Prostate gland (tissue), 2 donors: ENCODE measurements around the gene TGFBR3.

Experiments
- POLR2A ChIP-seq: fragments of 450-650 bp; IDR thresholded peaks from one replicate; pipeline ENCODE4 v1.6.1; 2016; ENCODE audit warnings: antibody characterized with exemption, mild to moderate bottlenecking
- TF ChIP-seq, protein P1 (sequence below), 4 experiments: fragments of 200-600 bp in 2 of 4; fragments of 450-650 bp in 2 of 4; sonication (generic) in 2 of 4; IDR thresholded peaks; 1 replicate in 3 of 4; 2 replicates in 1 of 4; pipeline ENCODE4 v1.5.1; 2016 to 2019; ENCODE audit warnings: antibody characterized with exemption in 4 of 4, mild to moderate bottlenecking in 2 of 4, moderate library complexity in 2 of 4

DNA sequence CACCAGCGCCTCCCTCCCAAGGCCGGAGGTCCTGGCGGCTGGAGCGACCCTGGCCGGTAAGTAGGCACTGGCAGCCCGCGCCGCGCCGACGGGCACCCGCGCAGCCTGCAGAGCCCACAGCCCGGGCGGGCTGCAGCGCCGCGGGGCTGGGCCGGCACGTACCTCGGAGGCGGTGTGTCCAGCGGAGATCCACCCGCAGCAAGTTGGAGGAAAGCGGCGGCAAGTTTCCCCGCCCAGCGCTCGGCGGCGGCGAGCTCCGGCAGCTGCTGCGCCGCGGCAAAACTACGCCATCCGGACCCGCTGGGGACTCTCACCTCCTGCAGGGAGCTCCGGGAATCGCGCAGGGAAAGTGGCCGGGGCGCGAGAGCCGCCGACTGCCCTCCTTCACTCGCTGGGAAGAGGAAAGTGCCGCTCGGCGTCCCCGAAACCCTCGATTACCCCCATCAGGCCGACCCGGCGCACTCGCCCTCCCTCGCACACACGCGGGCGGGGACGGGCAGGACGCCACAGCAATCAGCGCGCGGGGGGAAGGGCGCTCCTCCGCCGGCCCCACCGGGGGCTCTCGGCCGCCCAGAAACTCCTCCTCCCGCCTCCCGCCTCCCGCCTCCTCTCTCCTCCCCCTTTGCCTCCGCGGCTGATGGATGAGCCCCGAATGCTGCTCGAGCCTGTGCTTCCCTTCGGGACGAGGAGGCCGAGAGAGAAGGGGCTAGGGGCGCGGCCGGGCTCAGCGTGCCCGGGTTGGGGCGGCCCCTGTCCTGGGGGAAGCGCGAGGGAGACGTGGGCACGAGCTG lies at the start of gene TGFBR3:
- TF ChIP-seq, protein P1, sequence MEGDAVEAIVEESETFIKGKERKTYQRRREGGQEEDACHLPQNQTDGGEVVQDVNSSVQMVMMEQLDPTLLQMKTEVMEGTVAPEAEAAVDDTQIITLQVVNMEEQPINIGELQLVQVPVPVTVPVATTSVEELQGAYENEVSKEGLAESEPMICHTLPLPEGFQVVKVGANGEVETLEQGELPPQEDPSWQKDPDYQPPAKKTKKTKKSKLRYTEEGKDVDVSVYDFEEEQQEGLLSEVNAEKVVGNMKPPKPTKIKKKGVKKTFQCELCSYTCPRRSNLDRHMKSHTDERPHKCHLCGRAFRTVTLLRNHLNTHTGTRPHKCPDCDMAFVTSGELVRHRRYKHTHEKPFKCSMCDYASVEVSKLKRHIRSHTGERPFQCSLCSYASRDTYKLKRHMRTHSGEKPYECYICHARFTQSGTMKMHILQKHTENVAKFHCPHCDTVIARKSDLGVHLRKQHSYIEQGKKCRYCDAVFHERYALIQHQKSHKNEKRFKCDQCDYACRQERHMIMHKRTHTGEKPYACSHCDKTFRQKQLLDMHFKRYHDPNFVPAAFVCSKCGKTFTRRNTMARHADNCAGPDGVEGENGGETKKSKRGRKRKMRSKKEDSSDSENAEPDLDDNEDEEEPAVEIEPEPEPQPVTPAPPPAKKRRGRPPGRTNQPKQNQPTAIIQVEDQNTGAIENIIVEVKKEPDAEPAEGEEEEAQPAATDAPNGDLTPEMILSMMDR (IDR thresholded peaks at IDR 0.05): peak in 2 of 4 experiments; percentile 68 to 70
- peak; percentile 82 for TF ChIP-seq POLR2A
